ENCODE measurements around the gene GID8. TPM values are rescaled to one million over a fixed set of nuclear protein-coding genes. Genes with fewer than 3 reads are reported as not detected.

GID8 gene
- total RNA-seq = 57.1 TPM

- FAIRE-seq (no peak), DNase-seq (ENCODE audit: low spot score in 2 of 2) (no peak)
Observed at GRCh38 chr20:62938105-62938888, at the start of gene GID8. Gene GID8 (plus strand): TSS chr20:62938147. CDS start chr20:62941503, 3,356 bp downstream.

GRCh38 chr20:62888406-62888805 is 49.5 kb upstream of the GID8 start:
- FAIRE-seq = no peak
- DNase-seq (ENCODE audit: low spot score in 2 of 2) = no peak

DNA sequence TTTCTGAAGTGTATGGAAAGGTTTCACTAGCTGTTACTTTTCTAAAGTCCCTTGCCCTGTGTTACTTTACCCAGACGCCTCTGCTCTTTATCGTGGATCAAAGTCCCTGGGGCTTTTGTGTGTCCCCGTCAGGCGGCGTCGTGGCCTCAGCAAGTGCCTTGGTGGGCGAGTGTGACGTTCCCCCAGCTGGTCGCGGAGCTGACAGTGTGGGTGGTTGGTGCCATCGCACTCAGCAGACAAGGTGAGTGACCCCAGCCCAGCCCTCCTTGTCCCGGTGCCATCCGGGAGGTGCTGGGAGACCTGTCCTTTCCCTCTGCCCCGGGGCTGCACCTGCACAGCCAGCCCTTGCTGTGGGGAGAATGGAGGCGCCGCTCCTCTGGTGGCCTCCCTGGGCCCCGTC is 49.0 kb upstream of the GID8 start:
- FAIRE-seq (no peak), DNase-seq (ENCODE audit: low spot score in 2 of 2) (no peak)

- DNase-seq (ENCODE audit: low spot score in 2 of 2) (no peak), FAIRE-seq (no peak)
Observed at GRCh38 chr20:62889411-62889810, 48.5 kb upstream of the GID8 start.

- DNase-seq (ENCODE audit: low spot score in 2 of 2) (no peak), FAIRE-seq (no peak)
Observed at GRCh38 chr20:62889871-62890270, 48.1 kb upstream of the GID8 start.

DNA sequence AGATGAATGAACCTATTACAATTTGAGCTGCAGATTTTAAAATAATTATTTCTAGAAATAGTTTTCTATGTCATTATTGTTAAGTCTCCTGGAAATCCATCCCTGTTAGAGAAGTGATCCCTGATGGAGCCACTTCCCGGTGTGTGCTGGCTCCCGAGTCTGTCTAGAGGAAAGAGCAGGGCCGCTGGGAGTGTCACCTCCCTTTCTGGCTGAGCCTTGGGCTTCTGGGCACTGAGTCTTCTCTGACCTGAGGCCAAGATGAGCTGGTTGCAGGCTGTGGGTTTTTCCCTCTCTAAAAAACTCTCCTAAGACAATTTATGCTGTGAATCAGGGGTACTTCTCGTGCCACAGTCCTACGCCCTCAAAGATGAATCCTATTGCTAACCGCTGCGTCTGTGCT is 47.5 kb upstream of the GID8 start:
- FAIRE-seq (no peak), DNase-seq (ENCODE audit: low spot score in 2 of 2) (no peak)

- no peak for FAIRE-seq
- no peak for DNase-seq (ENCODE audit: low spot score in 2 of 2)
Observed at GRCh38 chr20:62891111-62891510, 46.8 kb upstream of the GID8 start.

DNA sequence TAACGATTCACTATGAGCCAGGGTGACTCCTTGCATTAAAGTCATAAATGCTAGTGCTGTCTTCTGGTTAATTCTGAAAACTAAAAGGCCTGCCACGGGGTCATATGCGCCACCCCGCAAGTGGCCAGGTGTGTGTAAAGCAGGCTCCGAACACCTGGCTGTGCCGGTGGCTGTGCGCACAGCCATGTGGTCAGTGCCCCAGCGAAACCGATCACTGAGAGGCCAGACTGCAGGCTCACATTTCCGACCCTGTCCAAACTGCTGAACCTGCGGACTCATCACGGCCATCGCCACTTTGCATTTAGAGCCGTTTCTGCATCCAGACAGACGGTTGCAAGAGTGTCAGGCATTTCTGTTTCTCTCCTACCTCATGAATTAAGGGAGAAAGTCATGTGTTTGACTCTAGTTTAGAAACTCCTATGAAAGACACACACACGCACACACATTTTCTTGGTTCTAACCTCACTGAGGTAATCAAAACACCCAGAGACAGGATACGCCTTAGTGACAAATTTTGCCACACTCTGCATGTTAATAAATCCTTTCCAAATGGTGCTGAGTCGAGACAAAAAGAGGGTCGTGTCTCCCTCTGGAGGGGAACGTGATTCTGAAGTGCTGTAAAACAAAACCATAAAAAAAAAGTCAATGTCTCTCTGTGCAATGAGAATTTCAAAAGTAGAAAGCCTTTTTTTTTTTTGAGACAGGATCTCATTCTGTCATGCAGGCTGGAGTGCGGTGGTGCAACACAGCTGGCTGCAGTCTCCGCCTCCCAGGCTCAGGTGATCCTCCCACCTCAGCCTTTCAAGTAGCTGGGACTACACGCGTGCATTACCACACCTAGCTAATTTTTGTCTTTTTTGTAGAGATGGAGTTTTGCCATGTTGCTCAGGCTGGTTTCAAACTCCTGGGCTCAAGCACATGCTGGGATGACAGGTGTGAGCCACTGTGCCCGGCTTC is 45.3 kb upstream of the GID8 start:
- FAIRE-seq (no peak), DNase-seq (ENCODE audit: low spot score in 2 of 2) (no peak)

GRCh38 chr20:62893700-62894099 is 44.2 kb upstream of the GID8 start:
- FAIRE-seq = no peak

GRCh38 chr20:62894261-62894660 is 43.7 kb upstream of the GID8 start:
- FAIRE-seq (no peak), DNase-seq (ENCODE audit: low spot score in 2 of 2) (no peak)

More at GRCh38 chr20:62893700-62894099, 44.2 kb upstream of the GID8 start:
- no peak for DNase-seq (ENCODE audit: low spot score in 2 of 2)

DNA sequence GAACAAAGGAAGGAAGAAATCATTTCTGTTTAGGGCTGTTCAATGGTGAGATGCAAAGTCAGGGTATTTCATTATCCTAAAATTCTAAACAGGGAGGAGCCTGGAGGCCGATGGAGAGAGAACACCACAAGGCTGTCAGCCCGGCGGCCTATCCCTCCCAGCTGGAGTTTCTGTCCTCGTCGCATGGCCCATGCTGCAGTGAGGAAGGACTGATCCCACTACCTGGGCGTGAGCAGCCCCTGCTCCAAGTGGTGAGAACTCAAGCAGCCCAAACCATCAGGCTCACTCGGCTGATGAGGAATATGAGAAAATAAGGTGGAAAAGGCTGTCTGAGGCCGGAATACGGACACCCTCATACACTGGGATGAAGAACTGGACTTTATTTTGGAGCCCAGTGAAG is 42.4 kb upstream of the GID8 start:
- FAIRE-seq (no peak), DNase-seq (ENCODE audit: low spot score in 2 of 2) (no peak)

DNA sequence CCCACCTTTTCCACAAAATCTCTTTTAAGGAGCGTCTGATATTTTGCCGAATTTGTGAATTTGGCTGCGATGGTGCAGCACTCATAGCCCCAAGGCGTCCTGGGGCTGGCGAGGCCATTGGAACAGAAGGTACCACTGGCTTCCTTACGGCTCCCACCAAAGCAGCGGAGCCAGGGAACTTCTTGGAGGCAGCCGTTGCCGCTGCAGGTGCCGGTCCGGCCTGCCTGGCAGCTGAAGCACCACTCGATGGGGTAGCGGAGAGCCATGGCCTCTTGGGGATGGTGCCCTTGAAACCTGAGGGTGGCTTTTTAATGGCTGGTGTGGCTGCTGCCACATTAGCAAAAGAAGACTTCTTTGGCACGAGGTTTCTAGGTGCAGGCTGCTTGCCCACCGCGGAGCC is 41.4 kb upstream of the GID8 start:
- no peak for FAIRE-seq

GRCh38 chr20:62897666-62898065 is 40.3 kb upstream of the GID8 start:
- FAIRE-seq (no peak), DNase-seq (ENCODE audit: low spot score in 2 of 2) (no peak)

More for the DNA sequence above, 41.4 kb upstream of the GID8 start:
- DNase-seq (ENCODE audit: low spot score in 2 of 2) = no peak

DNA sequence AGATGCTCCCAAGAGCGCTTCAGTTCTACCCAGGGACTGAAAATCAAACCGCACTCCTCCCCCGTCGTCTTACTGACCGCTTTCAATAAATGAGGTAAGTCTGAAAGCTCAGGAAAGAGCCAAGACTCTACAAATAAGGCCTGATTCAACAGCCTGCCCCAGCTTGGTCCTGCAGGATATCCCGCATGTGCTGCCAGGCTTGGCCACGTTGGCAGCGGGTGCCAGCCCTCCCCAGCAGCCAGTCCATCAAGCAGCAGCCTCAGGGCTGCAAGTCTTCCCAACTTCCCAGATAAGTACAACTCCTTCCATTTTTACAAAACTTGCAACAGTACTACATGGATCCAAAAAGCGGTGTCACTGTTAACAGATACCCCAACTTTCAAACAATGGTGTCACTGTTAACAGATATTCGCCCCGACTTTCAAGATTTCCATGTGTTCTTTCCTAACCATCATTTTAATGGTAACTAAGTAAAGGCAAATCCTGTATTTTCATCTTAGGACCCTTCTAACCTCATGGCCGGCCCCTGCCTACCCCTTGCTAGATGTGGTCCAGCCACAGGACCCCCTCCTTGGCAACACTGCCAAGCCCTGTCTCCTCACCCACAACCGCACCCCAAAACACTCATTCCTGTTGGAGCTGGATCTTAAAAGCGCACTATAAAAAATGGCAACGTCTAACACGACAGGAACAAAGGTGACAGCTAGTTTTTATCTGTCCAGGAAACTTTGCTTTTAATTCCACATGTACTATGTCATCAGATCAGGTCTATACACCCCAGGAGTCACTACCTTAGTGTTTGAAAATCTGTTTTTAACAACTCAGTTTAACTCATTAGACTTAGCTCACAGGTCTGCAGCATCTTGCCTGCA is 39.6 kb upstream of the GID8 start:
- FAIRE-seq (no peak), DNase-seq (ENCODE audit: low spot score in 2 of 2) (no peak)

GRCh38 chr20:62898970-62899632 is 38.8 kb upstream of the GID8 start:
- no peak for FAIRE-seq
- no peak for DNase-seq (ENCODE audit: low spot score in 2 of 2)

DNA sequence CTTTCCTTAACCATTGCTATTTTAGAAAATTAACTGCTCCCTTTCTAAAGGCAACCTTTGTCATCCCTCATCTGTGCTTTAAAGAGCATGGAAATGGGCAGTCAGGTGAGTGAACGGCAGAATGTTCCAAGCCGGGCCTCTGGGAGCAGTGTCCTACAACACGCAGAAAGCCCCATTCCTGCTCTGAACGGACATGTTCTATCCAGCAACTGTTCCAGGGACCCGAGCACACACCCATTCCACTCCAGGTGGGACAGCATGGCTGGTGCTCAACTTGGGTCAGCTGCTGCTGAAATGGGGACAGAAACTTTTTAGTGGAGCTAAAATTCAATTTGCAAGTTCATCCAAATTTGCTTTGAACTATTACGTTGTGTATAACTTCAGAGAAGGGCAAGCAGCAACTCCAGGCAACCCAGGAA is 38.3 kb upstream of the GID8 start:
- FAIRE-seq (no peak), DNase-seq (ENCODE audit: low spot score in 2 of 2) (no peak)

DNA sequence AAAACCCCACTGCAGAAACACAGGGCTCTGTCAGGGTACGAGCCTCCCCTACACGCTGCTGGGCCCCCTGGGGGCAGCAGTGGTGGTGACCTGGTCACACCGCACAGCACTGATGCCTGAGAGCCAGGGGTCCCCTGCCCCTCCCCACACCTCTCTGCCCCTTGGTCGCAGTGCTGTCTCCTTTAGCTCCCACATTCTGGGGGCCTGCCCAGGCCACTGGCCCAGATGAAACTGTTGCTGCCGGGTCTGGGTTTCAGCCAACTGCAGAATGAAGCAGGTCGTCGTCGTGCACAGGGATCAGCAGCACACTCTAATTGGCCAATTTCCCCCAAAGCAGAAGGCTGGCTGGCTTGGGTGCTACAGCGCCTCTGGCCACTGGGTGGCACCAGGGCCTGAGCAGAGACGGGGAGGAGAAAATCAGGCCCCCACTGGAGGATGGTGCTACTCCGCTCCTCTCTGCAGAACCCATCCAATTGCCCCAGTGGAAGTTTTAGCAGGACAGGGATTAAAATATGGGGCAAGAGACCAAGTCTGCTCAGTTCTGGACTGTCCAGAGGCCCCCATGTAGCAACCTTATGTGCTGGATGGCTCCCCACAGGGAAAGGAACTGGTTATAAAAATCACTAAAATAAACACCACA is 37.8 kb upstream of the GID8 start:
- FAIRE-seq (no peak), DNase-seq (ENCODE audit: low spot score in 2 of 2) (peak; percentile 80 to 91)

DNA sequence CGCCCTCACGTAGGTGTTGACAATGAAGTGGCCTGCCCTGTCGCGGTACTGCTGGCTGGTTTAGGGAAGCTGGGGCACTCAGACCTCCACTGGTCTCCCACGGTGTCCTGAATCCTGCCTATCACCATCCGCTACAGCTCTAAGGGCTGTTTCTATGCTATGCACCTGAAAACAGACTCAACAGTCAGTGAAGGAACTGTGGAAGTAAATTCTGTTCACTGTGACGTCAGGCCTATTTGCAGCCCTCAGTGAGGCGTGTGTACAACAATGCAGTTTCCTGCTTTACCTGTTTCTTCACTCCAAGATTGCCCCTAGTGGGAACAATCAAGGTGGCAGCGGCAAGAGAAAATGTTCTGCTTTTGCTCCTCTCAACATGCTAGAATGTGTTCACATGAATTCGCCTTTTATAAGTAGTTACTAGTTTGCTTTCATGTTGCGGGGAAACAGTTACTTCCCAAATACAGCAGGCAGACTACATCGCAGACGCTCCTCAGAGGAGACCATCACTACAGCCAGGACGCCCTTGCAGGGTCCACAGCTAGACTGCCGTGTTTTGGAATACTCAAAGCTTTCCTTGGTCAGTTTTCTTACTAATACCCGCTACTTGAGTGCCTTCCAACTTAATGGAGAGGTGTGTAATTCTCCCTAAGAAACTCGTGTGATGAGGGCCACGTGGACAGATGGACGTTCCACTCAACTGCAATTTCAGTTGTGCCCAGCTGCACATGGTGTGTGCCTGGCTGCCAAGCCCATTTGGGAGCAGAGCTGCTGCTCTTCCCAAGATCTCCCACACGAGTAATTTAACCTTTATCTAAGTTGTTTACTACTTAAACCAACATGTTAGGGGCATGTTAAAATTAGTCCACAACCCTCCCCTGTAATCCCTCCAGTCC is 37.0 kb upstream of the GID8 start:
- no peak for FAIRE-seq
- DNase-seq (ENCODE audit: low spot score in 2 of 2) = no peak
